ENCODE data around the gene CCDC85C.

The CCDC85C gene

GRCh38 chr14:99581938-99582337, 22.1 kb downstream of the CCDC85C start:
- no peak for DNase-seq (ENCODE audit: low read depth)
- no peak for TF ChIP-seq CTCF (IDR thresholded peaks at IDR 0.05; ENCODE audit: insufficient read depth, low read depth, low read length, missing control alignments)
- H3K4me3 ChIP-seq (ENCODE audit: low read depth, low read length), result no peak overlapping the region

GRCh38 chr14:99581374-99581773, 22.6 kb downstream of the CCDC85C start:
- H3K4me3 ChIP-seq (ENCODE audit: low read depth, low read length), result no peak overlapping the region
- TF ChIP-seq CTCF (IDR thresholded peaks at IDR 0.05; ENCODE audit: insufficient read depth, low read depth, low read length, missing control alignments), result no peak
- no peak for DNase-seq (ENCODE audit: low read depth)

GRCh38 chr14:99579903-99580571, 24.0 kb downstream of the CCDC85C start:
- no peak for DNase-seq (ENCODE audit: low read depth)
- H3K4me3 ChIP-seq (ENCODE audit: low read depth, low read length), result no peak overlapping the region
- no peak for TF ChIP-seq CTCF (IDR thresholded peaks at IDR 0.05; ENCODE audit: insufficient read depth, low read depth, low read length, missing control alignments)

GRCh38 chr14:99579120-99579836, 24.7 kb downstream of the CCDC85C start:
- no peak overlapping the region for H3K4me3 ChIP-seq (ENCODE audit: low read depth, low read length)
- no peak for DNase-seq (ENCODE audit: low read depth)
- TF ChIP-seq CTCF (IDR thresholded peaks at IDR 0.05; ENCODE audit: insufficient read depth, low read depth, low read length, missing control alignments), result no peak

- no peak for TF ChIP-seq CTCF (IDR thresholded peaks at IDR 0.05; ENCODE audit: insufficient read depth, low read depth, low read length, missing control alignments)
- no peak overlapping the region for H3K4me3 ChIP-seq (ENCODE audit: low read depth, low read length)
- no peak for DNase-seq (ENCODE audit: low read depth)
These were observed 25.4 kb downstream of the CCDC85C start for GRCh38 chr14:99578541-99579101.

- DNase-seq (ENCODE audit: low read depth), result no peak
- TF ChIP-seq CTCF (IDR thresholded peaks at IDR 0.05; ENCODE audit: insufficient read depth, low read depth, low read length, missing control alignments), result no peak
These were observed 27.0 kb downstream of the CCDC85C start for GRCh38 chr14:99576761-99577705.

More at GRCh38 chr14:99576761-99577705, 27.0 kb downstream of the CCDC85C start:
- no peak overlapping the region for H3K4me3 ChIP-seq (ENCODE audit: low read depth, low read length)

All from GM12865 (cell line).